ENCODE results near the gene UTP20.
A peak's percentile ranks its signal among the peaks of the same experiment; 100 is the strongest.
"Not testable (repeated sequence)": the region's sequence is repeated elsewhere in the genome, so short reads cannot be mapped to it uniquely, and the experiment has no call there.

Gene UTP20

GRCh38 chr12:101372431-101372830 is 92.5 kb downstream of the UTP20 start:
- H3K4me3 ChIP-seq (ENCODE audit: low read depth, low read length): no peak overlapping the region
- no peak for TF ChIP-seq CTCF (IDR thresholded peaks at IDR 0.05; ENCODE audit: borderline replicate concordance, insufficient read depth, low read depth, low read length)

GRCh38 chr12:101375573-101375972 is 95.7 kb downstream of the UTP20 start:
- no peak overlapping the region for H3K4me3 ChIP-seq (ENCODE audit: low read depth, low read length)
- no peak for TF ChIP-seq CTCF (IDR thresholded peaks at IDR 0.05; ENCODE audit: borderline replicate concordance, insufficient read depth, low read depth, low read length)

- no peak for TF ChIP-seq CTCF (IDR thresholded peaks at IDR 0.05; ENCODE audit: borderline replicate concordance, insufficient read depth, low read depth, low read length)
- no peak overlapping the region for H3K4me3 ChIP-seq (ENCODE audit: low read depth, low read length)
Measured at GRCh38 chr12:101379149-101379548, 99.2 kb downstream of the UTP20 start.

GRCh38 chr12:101391181-101391580 is 111.3 kb downstream of the UTP20 start:
- H3K4me3 ChIP-seq (ENCODE audit: low read depth, low read length): not testable (repeated sequence)

GRCh38 chr12:101407049-101407435 is 127.1 kb downstream of the UTP20 start:
- H3K4me3 ChIP-seq (ENCODE audit: low read depth, low read length): peak overlapping the region; percentile 96
- no peak for TF ChIP-seq CTCF (IDR thresholded peaks at IDR 0.05; ENCODE audit: borderline replicate concordance, insufficient read depth, low read depth, low read length)

- no peak for TF ChIP-seq CTCF (IDR thresholded peaks at IDR 0.05; ENCODE audit: borderline replicate concordance, insufficient read depth, low read depth, low read length)
- peak within 1 kb of the TSS; percentile 96 for H3K4me3 ChIP-seq (ENCODE audit: low read depth, low read length)
Measured at GRCh38 chr12:101407436-101408345, 127.8 kb downstream of the UTP20 start, which contains the start of gene ARL1. Gene ARL1 (minus strand): TSS chr12:101407772. CDS start chr12:101407645, 127 bp downstream.

- H3K4me3 ChIP-seq (ENCODE audit: low read depth, low read length): not testable (repeated sequence)
Measured at GRCh38 chr12:101410169-101410568, 130.3 kb downstream of the UTP20 start.

GRCh38 chr12:101414533-101415119 is 134.7 kb downstream of the UTP20 start:
- peak; percentile 37; the same call in 1 of the 2 replicates for TF ChIP-seq CTCF (IDR thresholded peaks at IDR 0.05; ENCODE audit: borderline replicate concordance, insufficient read depth, low read depth, low read length)
- no peak overlapping the region for H3K4me3 ChIP-seq (ENCODE audit: low read depth, low read length)
